ENCODE measurements around the gene SPAG9. TPM values are rescaled to one million over a fixed set of nuclear protein-coding genes. Genes with fewer than 3 reads are reported as not detected.

SPAG9 gene
- total RNA-seq, 1 donor from 2014 or later, result 44.1 TPM

DNA sequence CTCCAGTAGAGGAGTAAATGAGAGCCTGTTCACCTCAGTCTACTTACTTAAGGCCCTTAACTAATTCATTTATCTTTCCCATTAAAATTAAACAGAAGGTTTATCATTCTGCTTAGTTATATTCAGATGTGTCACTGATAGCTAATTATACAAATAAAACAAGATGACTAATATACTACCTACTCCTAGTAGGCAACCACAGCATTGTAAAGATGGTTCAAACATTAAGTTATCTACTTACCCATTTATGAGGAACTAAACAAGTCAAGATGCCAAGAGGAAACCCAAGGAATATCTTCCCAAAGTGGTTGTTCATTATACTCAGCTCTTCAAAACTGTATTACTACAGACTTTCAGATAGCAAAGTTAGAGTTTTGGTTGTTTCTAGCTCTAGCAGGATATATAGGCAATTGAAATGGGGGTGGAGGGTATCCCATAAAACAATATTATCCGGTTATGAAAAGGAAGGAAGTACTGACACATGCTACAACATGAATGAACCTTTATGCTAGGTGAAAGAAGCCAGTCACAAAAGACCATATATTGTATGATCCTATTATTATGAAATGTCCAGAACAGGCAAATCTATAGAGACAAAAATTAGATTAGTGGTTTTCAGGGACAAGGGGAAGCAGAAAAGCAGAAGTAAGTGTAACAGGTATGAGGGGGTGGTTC lies 56.5 kb downstream of the SPAG9 start:
- no peak overlapping the region for H3K27ac Mint-ChIP-seq

GRCh38 chr17:51060396-51060795 lies 60.3 kb downstream of the SPAG9 start:
- intact Hi-C loops (cut with micrococcal nuclease), result no loop called here
- Mint-ChIP-seq H3K4me3 (no peak overlapping the region), H3K4me1 (ENCODE audit: low read depth) (peaks cover 7% of the 10 kb centered on the region), H3K27ac (no peak overlapping the region), H3K9me3 (no peaks in the 10 kb centered on the region), H3K27me3 (ENCODE audit: insufficient read depth) (no peaks in the 10 kb centered on the region), H3K36me3 (ENCODE audit: low read depth) (peaks cover 5% of the 10 kb centered on the region)
- no peak for DNase-seq (ENCODE audit: low spot score)

More for the DNA sequence above, 56.5 kb downstream of the SPAG9 start:
- peaks cover 5% of the 10 kb centered on the region for H3K4me1 Mint-ChIP-seq (ENCODE audit: low read depth)
- H3K27me3 Mint-ChIP-seq (ENCODE audit: insufficient read depth), result no peaks in the 10 kb centered on the region
- H3K4me3 Mint-ChIP-seq, result no peak overlapping the region
- DNase-seq (ENCODE audit: low spot score), result no peak
- peaks cover 3% of the 10 kb centered on the region for H3K36me3 Mint-ChIP-seq (ENCODE audit: low read depth)
- intact Hi-C loops (cut with micrococcal nuclease), result no loop called here
- no peaks in the 10 kb centered on the region for H3K9me3 Mint-ChIP-seq

DNA sequence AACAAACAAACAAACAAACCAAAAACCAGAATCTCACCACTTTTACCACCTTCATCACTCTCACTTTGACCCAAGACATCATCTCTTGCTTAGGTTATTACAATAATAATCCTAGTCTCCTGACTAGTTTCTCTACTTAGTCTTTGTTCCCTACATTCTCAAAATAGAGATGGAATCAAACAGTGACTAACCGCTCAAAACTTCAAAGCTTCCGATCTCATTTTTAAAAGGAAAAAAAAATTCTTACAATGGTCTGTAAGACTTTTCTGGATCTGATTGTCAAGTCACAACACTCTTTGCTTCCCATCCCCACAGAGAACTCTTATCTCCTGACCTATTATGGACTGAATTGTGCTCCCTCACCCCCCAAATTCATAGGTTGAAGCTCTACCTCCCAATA lies 60.9 kb downstream of the SPAG9 start:
- Mint-ChIP-seq H3K27ac (no peak overlapping the region), H3K36me3 (ENCODE audit: low read depth) (peaks cover 5% of the 10 kb centered on the region), H3K9me3 (no peaks in the 10 kb centered on the region), H3K4me1 (ENCODE audit: low read depth) (peaks cover 7% of the 10 kb centered on the region), H3K4me3 (no peak overlapping the region), H3K27me3 (ENCODE audit: insufficient read depth) (no peaks in the 10 kb centered on the region)
- no peak for DNase-seq (ENCODE audit: low spot score)
- intact Hi-C loops (cut with micrococcal nuclease), result no loop called here

- DNase-seq (ENCODE audit: low spot score), result no peak
- Mint-ChIP-seq H3K4me3 (no peak overlapping the region), H3K36me3 (ENCODE audit: low read depth) (peaks cover 2% of the 10 kb centered on the region), H3K27ac (no peak overlapping the region), H3K27me3 (ENCODE audit: insufficient read depth) (no peaks in the 10 kb centered on the region), H3K9me3 (no peaks in the 10 kb centered on the region), H3K4me1 (ENCODE audit: low read depth) (peaks cover 7% of the 10 kb centered on the region)
- intact Hi-C loops (cut with micrococcal nuclease), result no loop called here
Observed at GRCh38 chr17:51057534-51057933, 63.1 kb downstream of the SPAG9 start.

DNA sequence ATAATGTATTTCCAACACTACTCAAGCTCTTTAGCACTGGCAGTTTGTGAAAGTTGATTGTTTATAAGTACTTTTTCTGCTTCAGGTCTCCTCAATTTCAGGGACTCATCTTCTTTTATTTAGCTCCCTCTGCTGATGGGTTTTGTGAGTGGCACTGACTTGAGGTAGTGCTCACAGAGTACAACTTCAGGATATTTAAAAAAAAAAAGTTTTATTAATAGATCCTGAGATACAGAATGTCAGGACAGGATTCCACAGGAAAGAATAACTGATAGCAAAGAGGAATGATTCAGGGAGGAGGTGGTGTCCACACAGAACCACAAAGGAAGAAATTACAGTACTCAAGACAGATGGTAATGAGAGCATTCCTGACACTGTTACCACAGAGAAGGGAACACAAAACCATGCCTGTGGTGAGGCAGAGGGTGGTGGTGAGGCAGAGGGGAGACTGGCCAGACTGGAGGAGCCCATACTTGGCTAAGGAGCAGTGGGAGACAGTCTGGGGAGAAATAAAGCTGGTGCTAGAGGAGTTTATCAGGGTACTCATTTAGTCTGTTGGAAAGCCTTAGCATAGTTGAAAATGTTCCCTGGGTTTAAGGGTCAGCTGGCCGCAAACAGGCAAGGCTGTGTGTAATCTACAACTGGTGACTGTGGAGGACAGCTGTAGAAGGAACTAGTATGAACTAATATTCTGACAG lies 63.7 kb downstream of the SPAG9 start:
- no peak for DNase-seq (ENCODE audit: low spot score)
- intact Hi-C loops (cut with micrococcal nuclease), result loop anchor here (1.0 kb wide), 2 partner anchors 56 to 96 kb away; partner anchors contain the start of gene NME1
- Mint-ChIP-seq H3K36me3 (ENCODE audit: low read depth) (peaks cover 2% of the 10 kb centered on the region), H3K4me1 (ENCODE audit: low read depth) (peaks cover 7% of the 10 kb centered on the region), H3K9me3 (no peaks in the 10 kb centered on the region), H3K27me3 (ENCODE audit: insufficient read depth) (no peaks in the 10 kb centered on the region), H3K4me3 (no peak overlapping the region), H3K27ac (no peak overlapping the region)

- no peak overlapping the region for H3K27ac Mint-ChIP-seq
- intact Hi-C loops (cut with micrococcal nuclease), result loop anchor here (5.0 kb wide), 1 partner anchor 202 kb away; no protein-coding TSS in a partner anchor
- H3K9me3 Mint-ChIP-seq, result no peaks in the 10 kb centered on the region
Observed at GRCh38 chr17:51054748-51055147, 65.9 kb downstream of the SPAG9 start.

DNA sequence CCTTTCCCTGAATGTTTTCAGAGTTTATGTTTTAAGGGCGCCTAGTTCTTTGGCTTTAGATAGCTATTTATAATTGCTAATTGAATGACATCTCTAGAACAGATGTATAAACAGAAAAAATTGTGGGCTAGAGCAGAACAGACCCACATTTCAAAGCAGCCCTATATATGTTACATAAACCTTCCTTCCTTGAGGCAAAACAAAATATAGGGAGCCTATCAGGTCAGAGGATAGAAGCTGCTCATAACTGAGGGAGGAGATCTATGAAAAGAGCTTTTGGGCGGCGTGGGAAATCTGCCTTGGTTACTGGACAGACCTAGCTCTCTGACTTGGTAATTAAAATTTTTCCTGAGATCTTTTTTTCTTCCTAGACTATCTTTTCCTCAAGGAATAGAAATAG lies 68.4 kb downstream of the SPAG9 start:
- H3K27ac Mint-ChIP-seq, result no peak overlapping the region
- peaks cover 3% of the 10 kb centered on the region for H3K36me3 Mint-ChIP-seq (ENCODE audit: low read depth)
- H3K4me1 Mint-ChIP-seq (ENCODE audit: low read depth), result peaks cover 7% of the 10 kb centered on the region
- H3K4me3 Mint-ChIP-seq, result no peak overlapping the region
- no peak for DNase-seq (ENCODE audit: low spot score)
- H3K27me3 Mint-ChIP-seq (ENCODE audit: insufficient read depth), result peaks cover 2% of the 10 kb centered on the region
- intact Hi-C loops (cut with micrococcal nuclease), result loop anchor here (5.0 kb wide), 1 partner anchor 200 kb away; no protein-coding TSS in a partner anchor
- H3K9me3 Mint-ChIP-seq, result no peaks in the 10 kb centered on the region

More at GRCh38 chr17:51054748-51055147, 65.9 kb downstream of the SPAG9 start:
- peaks cover 5% of the 10 kb centered on the region for H3K36me3 Mint-ChIP-seq (ENCODE audit: low read depth)
- H3K27me3 Mint-ChIP-seq (ENCODE audit: insufficient read depth), result peaks cover 2% of the 10 kb centered on the region
- no peak for DNase-seq (ENCODE audit: low spot score)
- peaks cover 7% of the 10 kb centered on the region for H3K4me1 Mint-ChIP-seq (ENCODE audit: low read depth)
- H3K4me3 Mint-ChIP-seq, result no peak overlapping the region

- no peak overlapping the region for H3K4me3 Mint-ChIP-seq
- peaks cover 3% of the 10 kb centered on the region for H3K36me3 Mint-ChIP-seq (ENCODE audit: low read depth)
- no peaks in the 10 kb centered on the region for H3K9me3 Mint-ChIP-seq
- H3K27me3 Mint-ChIP-seq (ENCODE audit: insufficient read depth), result peaks cover 2% of the 10 kb centered on the region
- H3K27ac Mint-ChIP-seq, result peak overlapping the region; percentile 59
- no peaks in the 10 kb centered on the region for H3K4me1 Mint-ChIP-seq (ENCODE audit: low read depth)
- intact Hi-C loops (cut with micrococcal nuclease), result loop anchor here (5.0 kb wide), 1 partner anchor 198 kb away; no protein-coding TSS in a partner anchor
- no peak for DNase-seq (ENCODE audit: low spot score)
Observed at GRCh38 chr17:51050291-51051033, 70.2 kb downstream of the SPAG9 start.

DNA sequence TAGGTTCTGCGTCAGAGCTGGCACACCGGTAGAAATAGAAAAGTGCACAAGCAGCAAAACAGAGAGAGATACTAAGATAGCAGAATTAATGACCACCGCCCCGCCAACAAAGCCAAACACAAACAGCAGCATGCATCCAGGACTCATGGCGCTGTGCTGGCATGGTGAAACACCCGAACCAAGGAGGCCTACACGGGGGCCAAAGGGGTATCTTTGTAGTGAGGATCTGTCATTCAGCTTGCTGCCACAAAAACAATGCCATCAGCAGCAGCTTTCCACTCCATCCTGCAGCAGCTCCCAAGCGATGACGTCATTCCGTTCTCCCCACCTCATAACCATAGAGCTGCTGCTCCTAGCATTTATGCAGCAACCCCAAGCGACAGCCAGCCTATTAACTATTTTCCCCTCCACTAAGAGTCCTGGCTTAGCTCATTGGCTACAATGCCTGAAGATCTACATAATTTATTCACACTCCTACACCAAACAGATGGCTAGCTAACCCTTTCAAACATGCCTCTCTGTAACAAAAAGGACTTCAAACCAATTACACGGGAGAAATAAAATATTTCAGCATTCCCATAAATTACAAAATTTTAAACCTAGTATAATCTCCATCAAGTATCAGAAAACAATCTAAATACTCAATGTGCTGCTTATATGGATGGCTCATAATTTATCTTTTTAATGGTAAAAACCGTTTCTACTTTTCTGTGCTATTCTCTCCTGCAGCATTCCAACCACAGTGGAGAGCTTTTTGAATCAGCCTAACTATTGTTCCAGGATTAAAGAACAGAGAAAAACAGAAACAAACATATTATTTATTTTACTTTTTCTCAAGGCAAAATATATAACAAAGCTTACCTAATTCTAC lies 73.9 kb downstream of the SPAG9 start:
- DNase-seq (ENCODE audit: low spot score), result no peak
- intact Hi-C loops (cut with micrococcal nuclease), result no loop called here
- no peak overlapping the region for H3K27ac Mint-ChIP-seq
- peaks cover 2% of the 10 kb centered on the region for H3K27me3 Mint-ChIP-seq (ENCODE audit: insufficient read depth)
- no peak overlapping the region for H3K4me3 Mint-ChIP-seq
- H3K4me1 Mint-ChIP-seq (ENCODE audit: low read depth), result no peaks in the 10 kb centered on the region
- H3K36me3 Mint-ChIP-seq (ENCODE audit: low read depth), result peaks cover 3% of the 10 kb centered on the region
- H3K9me3 Mint-ChIP-seq, result no peaks in the 10 kb centered on the region

GRCh38 chr17:51046046-51046445 lies 74.6 kb downstream of the SPAG9 start:
- Mint-ChIP-seq H3K36me3 (ENCODE audit: low read depth) (peaks cover 7% of the 10 kb centered on the region), H3K27ac (no peak overlapping the region), H3K4me3 (no peak overlapping the region), H3K27me3 (ENCODE audit: insufficient read depth) (peaks cover 2% of the 10 kb centered on the region), H3K9me3 (no peaks in the 10 kb centered on the region), H3K4me1 (ENCODE audit: low read depth) (no peaks in the 10 kb centered on the region)
- DNase-seq (ENCODE audit: low spot score), result no peak
- intact Hi-C loops (cut with micrococcal nuclease), result no loop called here

DNA sequence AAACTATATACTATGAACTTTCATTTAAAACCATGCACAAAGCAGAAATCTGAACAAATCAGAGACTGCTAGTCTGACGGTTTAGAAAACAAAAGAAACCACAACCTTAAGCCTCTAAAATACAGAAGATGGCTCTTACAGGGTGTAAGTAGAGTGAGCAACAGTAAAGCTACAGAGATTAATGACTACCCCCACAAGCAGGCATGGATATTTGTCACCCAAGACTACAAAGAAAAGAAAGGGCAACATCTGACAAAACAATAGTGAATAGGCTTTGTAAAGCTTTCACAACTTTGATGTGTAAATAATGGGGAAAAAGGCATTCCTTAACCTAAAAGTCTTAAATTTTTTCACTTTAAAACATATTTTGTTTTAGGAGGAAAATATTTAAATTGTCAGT lies 75.0 kb downstream of the SPAG9 start:
- Mint-ChIP-seq H3K9me3 (no peaks in the 10 kb centered on the region), H3K27ac (no peak overlapping the region), H3K36me3 (ENCODE audit: low read depth) (peaks cover 7% of the 10 kb centered on the region), H3K4me1 (ENCODE audit: low read depth) (no peaks in the 10 kb centered on the region), H3K4me3 (no peak overlapping the region), H3K27me3 (ENCODE audit: insufficient read depth) (peaks cover under 1% of the 10 kb centered on the region)
- no peak for DNase-seq (ENCODE audit: low spot score)
- intact Hi-C loops (cut with micrococcal nuclease), result loop anchor here (2.0 kb wide), 1 partner anchor 15 kb away; no protein-coding TSS in a partner anchor

GRCh38 chr17:51044976-51045375 lies 75.7 kb downstream of the SPAG9 start:
- Mint-ChIP-seq H3K27me3 (ENCODE audit: insufficient read depth) (no peaks in the 10 kb centered on the region), H3K4me3 (no peak overlapping the region), H3K27ac (no peak overlapping the region), H3K4me1 (ENCODE audit: low read depth) (no peaks in the 10 kb centered on the region), H3K9me3 (no peaks in the 10 kb centered on the region), H3K36me3 (ENCODE audit: low read depth) (peaks cover 8% of the 10 kb centered on the region)
- intact Hi-C loops (cut with micrococcal nuclease), result loop anchor here (2.0 kb wide), 1 partner anchor 14 kb away; no protein-coding TSS in a partner anchor
- no peak for DNase-seq (ENCODE audit: low spot score)
